ENCODE data around the gene C10orf95. TPM values are rescaled to one million over a fixed set of nuclear protein-coding genes. Genes with fewer than 3 reads are reported as not detected.
A peak's percentile ranks its signal among the peaks of the same experiment; 100 is the strongest.
"Not testable (repeated sequence)": the region's sequence is repeated elsewhere in the genome, so short reads cannot be mapped to it uniquely, and the experiment has no call there.

The C10orf95 gene
- total RNA-seq, 1 donor, result not detected

- DNase-seq (ENCODE audit: low read depth), result no peak
- no peak for TF ChIP-seq CTCF (IDR thresholded peaks at IDR 0.05; ENCODE audit: insufficient read depth, low read length)
- no peak overlapping the region for H3K4me3 ChIP-seq (ENCODE audit: low read depth, low read length)
These were observed 6.3 kb upstream of the C10orf95 start for GRCh38 chr10:102457591-102458150.

- DNase-seq (ENCODE audit: low read depth), result peak; percentile 94
- no peak overlapping the region for H3K4me3 ChIP-seq (ENCODE audit: low read depth, low read length)
- TF ChIP-seq CTCF (IDR thresholded peaks at IDR 0.05; ENCODE audit: insufficient read depth, low read length), result no peak
These were observed 4.6 kb upstream of the C10orf95 start for GRCh38 chr10:102455893-102456471.

- DNase-seq (ENCODE audit: low read depth); H3K4me3 ChIP-seq (ENCODE audit: low read depth, low read length): not testable (repeated sequence)
These were observed 3.5 kb upstream of the C10orf95 start for GRCh38 chr10:102454662-102455487.

- TF ChIP-seq CTCF (IDR thresholded peaks at IDR 0.05; ENCODE audit: insufficient read depth, low read length), result no peak
- no peak for DNase-seq (ENCODE audit: low read depth)
- H3K4me3 ChIP-seq (ENCODE audit: low read depth, low read length), result no peak overlapping the region
These were observed 2.2 kb upstream of the C10orf95 start for GRCh38 chr10:102453502-102453901.

GRCh38 chr10:102452672-102453340 is 1.5 kb upstream of the C10orf95 start:
- TF ChIP-seq CTCF (IDR thresholded peaks at IDR 0.05; ENCODE audit: insufficient read depth, low read length), result no peak
- H3K4me3 ChIP-seq (ENCODE audit: low read depth, low read length), result no peak overlapping the region
- DNase-seq (ENCODE audit: low read depth), result peak; percentile 64

GRCh38 chr10:102450374-102451104 is 804 bp downstream of the C10orf95 start:
- peak; percentile 61 for DNase-seq (ENCODE audit: low read depth)
- no peak for TF ChIP-seq CTCF (IDR thresholded peaks at IDR 0.05; ENCODE audit: insufficient read depth, low read length)
- peak overlapping the region; percentile 75 for H3K4me3 ChIP-seq (ENCODE audit: low read depth, low read length)

Measured in fibroblast of the aortic adventitia (primary cell).